GM12872 (cell line): ENCODE results near the gene NFATC2IP.

Experiments used
- TF ChIP-seq, protein P1 (sequence below): IDR thresholded peaks from 3 replicates; pipeline ENCODE4 v1.5.1; 2011; ENCODE audit warnings: low read depth, mild to moderate bottlenecking, low read length, moderate library complexity; ENCODE audit not compliant: insufficient read depth

NFATC2IP gene

DNA sequence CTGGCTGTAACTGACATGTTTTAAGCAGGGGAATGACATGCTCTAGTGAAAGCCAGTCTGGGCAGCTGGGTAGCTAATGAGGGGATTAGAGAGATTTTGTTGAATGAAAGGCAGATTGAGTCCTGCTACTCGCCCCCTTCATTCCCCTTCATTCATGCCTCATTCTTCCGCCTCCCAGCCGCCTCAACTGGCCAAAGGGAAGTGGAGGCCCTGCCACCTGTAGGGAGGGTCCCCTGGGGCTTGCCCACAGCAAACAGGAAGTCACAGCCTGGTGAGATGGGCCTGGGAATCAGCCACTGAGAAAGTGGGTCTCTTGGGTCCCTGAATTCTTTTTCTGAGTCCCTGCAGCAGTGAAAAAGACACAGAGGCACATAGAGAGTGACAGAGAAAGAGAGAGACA is 20.1 kb upstream of the NFATC2IP start:
- TF ChIP-seq, protein P1, sequence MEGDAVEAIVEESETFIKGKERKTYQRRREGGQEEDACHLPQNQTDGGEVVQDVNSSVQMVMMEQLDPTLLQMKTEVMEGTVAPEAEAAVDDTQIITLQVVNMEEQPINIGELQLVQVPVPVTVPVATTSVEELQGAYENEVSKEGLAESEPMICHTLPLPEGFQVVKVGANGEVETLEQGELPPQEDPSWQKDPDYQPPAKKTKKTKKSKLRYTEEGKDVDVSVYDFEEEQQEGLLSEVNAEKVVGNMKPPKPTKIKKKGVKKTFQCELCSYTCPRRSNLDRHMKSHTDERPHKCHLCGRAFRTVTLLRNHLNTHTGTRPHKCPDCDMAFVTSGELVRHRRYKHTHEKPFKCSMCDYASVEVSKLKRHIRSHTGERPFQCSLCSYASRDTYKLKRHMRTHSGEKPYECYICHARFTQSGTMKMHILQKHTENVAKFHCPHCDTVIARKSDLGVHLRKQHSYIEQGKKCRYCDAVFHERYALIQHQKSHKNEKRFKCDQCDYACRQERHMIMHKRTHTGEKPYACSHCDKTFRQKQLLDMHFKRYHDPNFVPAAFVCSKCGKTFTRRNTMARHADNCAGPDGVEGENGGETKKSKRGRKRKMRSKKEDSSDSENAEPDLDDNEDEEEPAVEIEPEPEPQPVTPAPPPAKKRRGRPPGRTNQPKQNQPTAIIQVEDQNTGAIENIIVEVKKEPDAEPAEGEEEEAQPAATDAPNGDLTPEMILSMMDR, result no peak

DNA sequence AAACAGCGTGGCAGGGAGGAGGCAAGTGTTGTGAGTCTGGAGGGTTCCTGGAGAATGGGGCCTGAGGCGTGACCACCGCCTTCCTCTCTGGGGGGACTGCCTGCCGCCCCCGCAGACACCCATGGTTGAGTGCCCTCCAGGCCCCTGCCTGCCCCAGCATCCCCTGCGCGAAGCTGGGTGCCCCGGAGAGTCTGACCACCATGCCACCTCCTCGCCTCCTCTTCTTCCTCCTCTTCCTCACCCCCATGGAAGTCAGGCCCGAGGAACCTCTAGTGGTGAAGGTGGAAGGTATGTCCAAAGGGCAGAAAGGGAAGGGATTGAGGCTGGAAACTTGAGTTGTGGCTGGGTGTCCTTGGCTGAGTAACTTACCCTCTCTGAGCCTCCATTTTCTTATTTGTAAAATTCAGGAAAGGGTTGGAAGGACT is 18.9 kb upstream of the NFATC2IP start, which contains the start of gene CD19:
Gene CD19 (plus strand): TSS at position 171 of the 425 bp plus-strand sequence. CDS start 30 bp downstream, at position 201.
- TF ChIP-seq, protein P1, result no peak

GRCh38 chr16:28932339-28933141 is 18.2 kb upstream of the NFATC2IP start:
- TF ChIP-seq, protein P1, result no peak

- TF ChIP-seq, protein P1, result no peak
These were observed 17.6 kb upstream of the NFATC2IP start for GRCh38 chr16:28933171-28933570.

DNA sequence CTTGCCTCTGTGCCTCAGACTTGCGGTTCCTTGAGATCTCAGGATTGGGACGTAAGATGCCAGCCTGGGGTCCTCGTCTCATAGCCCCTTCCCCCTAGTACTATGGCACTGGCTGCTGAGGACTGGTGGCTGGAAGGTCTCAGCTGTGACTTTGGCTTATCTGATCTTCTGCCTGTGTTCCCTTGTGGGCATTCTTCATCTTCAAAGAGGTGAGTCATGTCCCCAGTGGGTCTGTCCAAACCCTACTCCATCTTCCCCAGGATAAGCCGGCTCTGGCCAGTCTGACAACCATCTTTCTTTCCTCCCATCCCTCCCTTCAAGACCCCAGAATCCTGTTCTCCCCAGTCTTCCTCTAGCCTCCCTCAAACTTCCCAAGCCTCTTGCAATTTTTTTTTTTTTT is 15.4 kb upstream of the NFATC2IP start:
- TF ChIP-seq, protein P1, result no peak

DNA sequence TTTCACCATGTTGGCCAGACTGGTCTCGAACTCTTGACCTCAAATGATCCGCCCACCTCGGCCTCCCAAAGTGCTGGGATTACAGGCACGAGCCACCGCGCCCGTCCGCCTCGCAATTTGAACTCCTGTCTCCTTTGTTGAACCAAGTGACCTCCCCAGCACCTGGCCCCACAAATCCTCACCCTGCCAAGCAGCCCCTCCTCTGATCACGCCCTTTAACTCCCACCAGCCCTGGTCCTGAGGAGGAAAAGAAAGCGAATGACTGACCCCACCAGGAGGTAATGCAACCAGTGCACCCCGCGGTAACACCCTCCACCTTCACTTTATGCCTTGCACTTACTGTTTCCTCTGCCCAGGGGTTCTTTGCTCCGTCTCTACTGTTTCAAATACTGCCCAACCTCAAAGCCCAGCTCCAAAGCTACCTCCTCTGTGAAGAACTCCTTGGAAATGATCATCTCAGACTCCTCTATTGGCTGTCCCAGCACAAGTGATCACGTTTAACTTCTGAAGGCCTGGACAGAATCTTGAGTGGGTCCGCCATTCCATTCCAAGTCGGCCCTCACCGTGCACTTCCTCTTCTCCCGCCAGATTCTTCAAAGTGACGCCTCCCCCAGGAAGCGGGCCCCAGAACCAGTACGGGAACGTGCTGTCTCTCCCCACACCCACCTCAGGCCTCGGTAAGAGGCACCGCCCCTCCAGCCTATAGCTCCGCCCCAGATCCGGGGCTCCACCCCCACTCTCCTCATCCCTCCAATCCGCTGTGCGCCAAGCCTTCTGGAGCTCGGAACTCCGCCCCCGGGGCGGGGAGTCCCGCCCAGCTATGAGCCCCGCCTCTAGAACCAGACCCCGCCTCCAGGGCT is 14.6 kb upstream of the NFATC2IP start:
- TF ChIP-seq, protein P1, result no peak

DNA sequence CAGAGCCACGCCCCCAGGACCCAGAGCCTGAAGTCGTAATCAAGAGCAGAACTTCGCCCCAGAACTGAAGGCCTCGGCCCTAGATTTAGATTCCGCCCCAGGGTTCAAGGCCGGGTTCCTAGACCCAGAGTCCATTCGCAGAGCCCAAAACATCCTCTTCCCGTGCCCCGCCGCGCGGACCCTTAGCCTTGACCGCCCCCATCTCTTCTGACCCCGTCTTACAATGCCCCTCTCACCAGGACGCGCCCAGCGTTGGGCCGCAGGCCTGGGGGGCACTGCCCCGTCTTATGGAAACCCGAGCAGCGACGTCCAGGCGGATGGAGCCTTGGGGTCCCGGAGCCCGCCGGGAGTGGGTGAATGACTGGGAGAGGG is 14.0 kb upstream of the NFATC2IP start:
- TF ChIP-seq, protein P1, result no peak
